ACHN (cell line): ENCODE measurements around the gene LRRC31.

ENCODE experiments used
- DNase-seq: peaks from one replicate; pipeline ENCODE4 v3.0.0-alpha.2; 2015
- in situ Hi-C: cut with HindIII; loops from 2 replicates; pipeline ENCODE4 v1.10.0; 2017; ENCODE audit warnings: low sequenced_read_pairs, low pct_ligation_motif_present, low pct_unique_long_range_greater_than_20kb

LRRC31 gene

DNA sequence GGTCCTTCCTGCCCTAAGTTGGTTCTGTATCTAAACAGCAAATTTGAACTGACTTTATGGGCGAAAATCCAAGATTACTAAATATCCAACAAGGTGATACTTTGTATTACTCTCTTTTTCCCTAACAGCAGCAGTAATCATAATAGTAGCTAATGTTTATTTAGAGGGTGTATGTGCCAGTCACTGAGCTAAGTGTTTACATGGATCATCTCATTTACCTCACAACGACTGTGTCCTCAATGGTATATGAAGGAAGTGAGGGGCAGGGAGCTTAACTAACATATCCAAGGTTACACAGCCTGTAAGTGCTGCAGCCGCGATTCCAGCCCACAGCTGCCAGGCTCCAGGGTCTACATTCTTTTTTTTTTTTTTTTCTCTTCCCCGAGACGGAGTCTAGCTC is 46.8 kb downstream of the LRRC31 start:
- in situ Hi-C loops = no loop called here
- DNase-seq = no peak

DNA sequence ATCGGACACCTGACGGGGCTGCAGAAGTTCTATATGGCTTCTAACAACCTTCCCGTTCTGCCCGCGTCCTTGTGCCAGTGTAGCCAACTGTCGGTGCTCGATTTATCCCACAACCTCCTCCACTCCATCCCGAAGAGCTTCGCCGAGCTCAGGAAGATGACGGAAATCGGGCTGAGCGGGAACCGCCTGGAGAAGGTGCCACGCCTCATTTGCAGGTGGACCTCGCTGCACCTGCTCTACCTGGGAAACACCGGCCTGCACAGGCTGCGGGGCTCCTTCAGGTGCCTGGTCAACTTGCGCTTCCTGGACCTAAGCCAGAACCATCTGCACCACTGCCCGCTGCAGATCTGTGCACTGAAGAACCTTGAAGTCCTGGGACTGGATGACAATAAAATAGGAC is 47.2 kb downstream of the LRRC31 start:
- in situ Hi-C loops = no loop called here

DNA sequence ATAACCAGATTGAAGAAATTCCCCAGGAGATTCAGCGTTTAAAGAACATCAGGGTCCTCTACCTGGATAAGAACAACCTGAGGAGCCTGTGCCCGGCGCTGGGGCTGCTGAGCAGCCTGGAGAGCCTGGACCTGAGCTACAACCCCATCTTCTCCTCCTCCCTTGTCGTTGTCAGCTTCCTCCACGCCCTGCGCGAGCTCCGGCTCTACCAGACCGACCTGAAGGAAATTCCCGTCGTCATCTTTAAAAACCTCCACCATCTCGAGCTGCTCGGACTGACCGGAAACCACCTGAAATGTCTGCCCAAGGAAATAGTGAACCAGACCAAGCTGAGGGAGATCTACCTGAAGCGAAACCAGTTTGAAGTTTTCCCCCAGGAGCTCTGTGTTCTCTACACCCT is 47.6 kb downstream of the LRRC31 start:
- no peak for DNase-seq
- in situ Hi-C loops = no loop called here

More for the DNA sequence above, 47.2 kb downstream of the LRRC31 start:
- no peak for DNase-seq

DNA sequence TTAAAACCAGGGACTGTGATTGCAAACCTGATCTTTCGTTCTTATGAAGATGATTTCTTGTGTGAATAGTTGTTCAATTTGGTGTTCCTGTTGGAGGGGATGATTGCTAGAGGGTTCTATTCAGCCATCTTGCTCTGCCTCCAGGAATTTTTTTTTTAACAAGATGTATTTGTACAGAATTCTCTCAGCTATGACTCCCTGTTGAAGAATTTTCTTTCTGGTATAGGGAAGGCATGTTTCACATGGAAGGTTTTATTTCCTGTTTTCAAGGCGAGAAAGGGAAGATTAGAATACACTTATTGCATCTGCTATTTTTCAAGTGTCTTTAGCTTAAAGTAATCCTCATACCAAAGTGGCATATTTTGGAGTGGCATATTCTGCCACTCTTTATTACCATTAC is 51.4 kb downstream of the LRRC31 start:
- DNase-seq = peak; percentile 8
- in situ Hi-C loops = no loop called here

DNA sequence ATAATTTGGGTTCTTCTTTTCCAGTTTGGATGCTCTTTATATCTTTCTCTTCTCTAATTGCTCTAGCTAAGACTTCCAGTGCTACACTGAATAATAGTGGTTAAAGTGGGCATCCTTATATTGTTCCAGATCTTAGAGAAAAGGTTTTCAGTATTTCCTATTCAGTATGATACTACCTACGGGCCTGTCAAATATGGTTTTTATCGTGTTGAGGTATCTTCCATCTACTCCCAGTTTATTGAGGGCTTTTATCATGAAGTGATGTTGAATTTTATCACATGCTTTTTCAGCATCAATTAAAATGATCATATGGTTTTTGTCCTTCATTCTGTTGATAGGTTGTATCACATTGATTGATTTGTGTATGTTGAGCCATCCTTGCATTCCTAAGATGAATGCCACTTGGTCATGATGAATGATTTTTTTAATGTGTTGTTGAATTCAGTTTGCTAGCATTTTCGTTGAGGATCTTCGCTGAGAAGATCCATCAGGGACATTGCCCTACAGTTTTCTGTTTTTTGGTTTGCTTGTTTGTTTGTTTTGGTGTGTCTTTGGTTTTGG is 54.1 kb downstream of the LRRC31 start:
- in situ Hi-C loops = no loop called here

DNA sequence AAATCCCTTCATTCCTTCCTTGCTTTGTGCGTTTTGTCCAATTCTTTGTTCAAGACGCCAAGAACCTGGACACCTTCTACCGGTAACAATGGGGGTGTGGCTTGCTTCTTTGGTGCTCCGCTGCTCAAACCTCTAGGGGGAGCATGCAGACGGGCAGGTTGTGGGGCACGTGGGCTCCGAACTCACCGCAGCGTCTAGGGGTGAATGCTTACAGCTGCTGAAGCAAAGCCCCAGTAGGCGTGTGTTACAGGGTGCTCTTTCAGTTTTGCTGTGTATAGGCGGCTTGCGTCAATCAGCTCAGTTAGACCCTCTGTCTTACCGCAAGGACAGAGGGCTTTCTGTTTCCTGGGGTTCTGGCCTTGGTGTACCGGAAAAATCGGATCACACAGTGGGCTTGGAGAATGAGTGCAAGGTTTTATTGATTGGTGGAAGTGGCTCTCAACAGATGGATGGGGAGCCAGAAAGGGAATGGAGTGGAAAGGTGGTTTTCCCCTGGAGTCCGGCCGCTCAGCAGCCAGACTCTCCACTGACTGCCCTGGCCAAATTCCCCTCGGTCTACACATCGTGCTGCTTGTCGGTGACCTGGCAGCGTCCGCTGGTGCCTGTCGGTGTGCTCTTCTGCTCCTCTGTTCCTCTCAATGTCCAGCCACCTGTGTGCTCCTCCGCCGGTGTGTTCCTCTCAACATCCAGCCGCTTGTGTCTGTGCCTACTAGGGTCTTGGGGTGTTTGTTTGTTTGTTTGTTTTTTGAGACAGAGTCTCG is 55.8 kb downstream of the LRRC31 start:
- in situ Hi-C loops = no loop called here
- no peak for DNase-seq

More for the DNA sequence above, 54.1 kb downstream of the LRRC31 start:
- DNase-seq = no peak

DNA sequence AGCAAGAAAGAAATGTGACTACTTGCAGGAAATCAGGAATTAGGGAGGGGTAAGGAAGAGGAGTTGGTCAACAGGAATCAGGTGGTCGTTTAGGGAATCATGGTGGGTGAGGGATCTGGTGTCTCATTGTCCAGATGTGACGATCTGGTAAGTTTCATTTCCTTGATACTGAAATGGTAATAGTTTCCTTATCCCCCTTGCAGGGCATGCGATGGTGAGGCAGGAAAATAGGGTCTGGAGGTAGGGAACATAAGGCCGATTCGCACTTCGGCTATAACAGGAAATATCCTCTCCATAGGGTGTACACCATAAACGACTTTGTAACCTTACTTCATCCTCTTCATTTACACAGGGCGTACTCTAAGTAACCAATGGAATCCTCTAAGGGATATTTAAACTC is 56.5 kb downstream of the LRRC31 start:
- in situ Hi-C loops = no loop called here
- DNase-seq = no peak

DNA sequence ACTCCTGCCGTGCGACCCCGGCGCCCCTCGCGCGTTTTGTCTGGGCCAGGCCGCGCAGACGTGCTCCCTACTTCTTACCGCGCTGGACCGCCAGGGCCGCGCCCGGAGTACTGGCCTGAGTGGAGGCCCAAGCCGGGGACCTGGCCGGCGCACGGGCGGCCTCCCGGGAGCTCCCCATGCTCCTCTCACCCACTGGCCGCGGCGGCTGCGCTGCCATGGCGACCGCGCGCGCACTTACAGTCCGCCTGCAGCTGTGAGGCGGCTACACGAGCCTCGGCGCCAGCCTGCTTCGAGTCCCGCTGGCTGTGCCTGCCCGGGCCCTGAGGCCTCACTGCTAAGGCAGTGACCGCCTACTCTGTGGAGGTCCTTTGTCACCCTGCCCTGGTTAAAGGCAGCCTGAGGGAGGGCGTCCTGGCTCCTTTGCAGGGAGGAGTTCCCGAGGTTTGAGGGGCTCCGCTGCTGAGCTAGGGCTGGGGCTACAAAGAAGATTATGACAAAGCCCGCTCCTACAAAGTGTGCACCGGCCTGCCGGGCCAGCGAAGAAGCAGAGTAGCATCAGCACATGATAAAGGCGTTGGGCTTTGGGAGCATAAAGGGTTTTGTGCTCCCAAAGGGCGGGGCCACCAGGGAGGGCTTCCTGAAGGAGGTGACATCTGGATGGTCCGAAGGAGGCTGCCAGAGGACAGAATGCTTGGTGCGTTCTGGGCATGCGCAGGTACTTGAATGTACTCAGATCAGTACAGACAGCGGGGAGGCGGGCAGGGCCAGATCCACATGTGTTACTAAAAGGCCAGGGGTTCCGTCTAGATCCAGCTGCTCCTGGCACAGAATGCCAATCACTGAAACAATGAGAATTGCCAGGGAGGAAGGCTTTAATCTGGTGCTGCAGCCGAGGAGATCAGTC is 57.2 kb downstream of the LRRC31 start, which contains the start of the genes LRRC34 and LRRIQ4:
Gene LRRC34 (minus strand): TSS at position 573 of the 904 bp plus-strand sequence. CDS start 356 bp downstream, at position 217.
Gene LRRIQ4 (plus strand): TSS at position 539 of the 904 bp plus-strand sequence. CDS start 9,052 bp downstream, outside the sequence.
- in situ Hi-C loops = no loop called here
- DNase-seq = peak; percentile 17

DNA sequence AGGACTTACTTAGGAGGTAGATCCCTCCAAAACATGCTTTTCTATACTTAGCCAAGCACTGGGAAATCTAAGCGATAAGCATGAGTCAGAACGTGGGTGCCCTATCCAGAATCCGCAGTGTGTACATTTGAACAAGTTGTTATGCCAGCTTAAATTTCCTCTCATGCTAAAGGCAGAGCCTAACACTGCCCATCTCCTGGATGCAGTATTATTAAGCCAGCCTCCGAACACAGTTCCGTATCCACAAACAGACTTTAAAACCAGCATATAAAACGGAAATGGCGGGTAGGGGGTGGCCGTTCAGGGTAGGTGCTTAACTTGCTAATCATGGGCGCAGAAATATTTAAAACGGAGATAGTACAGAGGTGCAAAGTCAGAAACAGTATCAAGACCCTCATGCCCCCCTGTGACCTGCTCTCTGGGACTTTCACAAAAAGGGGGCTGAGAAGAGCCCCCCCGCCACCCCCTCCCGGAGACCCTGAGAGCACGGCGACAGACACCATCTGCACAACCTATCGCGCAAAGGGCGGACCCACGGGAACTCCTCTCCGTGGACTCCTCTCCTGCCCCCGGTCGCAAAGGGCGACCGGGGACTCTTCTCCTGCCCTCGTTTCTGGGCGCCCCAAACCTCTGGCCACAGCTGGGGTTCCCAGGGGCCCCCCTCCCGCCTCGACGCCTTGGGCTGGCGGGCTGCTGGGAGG is 58.0 kb downstream of the LRRC31 start:
- in situ Hi-C loops = no loop called here
- no peak for DNase-seq

DNA sequence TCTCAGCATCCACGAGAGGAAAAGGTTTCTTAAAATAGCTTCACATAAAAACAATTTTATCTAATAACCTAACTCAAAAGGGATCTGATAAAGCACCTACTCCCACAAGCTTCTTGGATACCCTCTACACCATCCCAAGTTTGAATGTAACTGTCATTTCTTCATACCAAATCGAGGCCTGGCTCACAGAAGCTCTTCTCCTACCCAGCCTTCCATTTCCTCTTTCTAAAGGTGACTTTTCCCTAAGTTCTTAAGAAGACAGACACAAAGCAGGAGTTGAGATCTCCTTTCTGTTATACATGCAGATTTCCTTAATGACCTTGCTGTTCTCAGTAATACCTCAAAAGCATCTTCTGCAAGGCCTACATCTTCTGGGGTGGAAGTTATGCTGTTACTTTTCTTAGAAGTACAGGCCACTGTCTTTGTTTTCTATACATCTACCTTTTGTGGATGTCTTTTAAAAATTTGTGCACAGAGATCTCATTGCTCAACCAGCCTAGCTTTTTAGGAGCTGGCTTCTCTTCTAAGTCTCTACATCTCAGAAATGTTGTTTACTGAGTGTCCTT is 60.4 kb downstream of the LRRC31 start:
- DNase-seq = no peak
- in situ Hi-C loops = no loop called here

DNA sequence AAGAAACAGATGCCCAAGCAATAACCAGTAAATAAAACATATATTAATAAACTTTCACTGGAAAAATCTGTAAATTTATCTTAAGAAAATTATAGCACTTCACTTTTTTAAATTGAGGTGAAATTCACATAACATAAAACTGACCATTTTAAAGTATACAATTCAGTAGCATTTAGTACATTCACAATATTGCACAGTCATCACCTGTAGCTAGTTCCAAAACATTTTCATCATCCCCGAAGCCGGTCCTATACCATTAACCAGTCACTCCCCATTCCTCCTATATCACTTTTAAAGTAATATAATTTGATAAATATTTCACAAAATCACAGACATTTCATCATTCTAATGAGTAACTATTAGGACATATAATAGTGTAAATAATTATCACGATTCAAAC is 65.1 kb downstream of the LRRC31 start:
- no peak for DNase-seq
- in situ Hi-C loops = no loop called here

DNA sequence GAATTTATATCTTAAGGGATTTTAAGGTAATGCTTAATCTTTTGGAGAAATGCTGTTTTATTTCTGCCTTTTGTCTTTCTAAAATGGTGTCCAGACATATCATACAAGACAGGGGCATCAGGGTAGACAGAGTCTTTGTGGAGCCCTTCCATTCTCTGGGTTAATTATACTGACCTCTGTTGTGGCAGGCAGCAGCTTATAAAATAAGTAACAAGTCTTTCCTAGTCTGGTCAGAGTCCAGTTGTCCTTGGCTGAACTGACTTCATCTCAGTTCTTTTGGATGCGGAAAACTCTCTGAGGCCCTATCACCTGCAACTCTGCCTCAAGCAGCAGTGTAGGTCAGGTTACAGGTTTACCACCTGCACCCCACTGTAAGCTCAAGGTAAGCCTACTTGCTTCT is 77.4 kb downstream of the LRRC31 start:
- in situ Hi-C loops = no loop called here
- no peak for DNase-seq

DNA sequence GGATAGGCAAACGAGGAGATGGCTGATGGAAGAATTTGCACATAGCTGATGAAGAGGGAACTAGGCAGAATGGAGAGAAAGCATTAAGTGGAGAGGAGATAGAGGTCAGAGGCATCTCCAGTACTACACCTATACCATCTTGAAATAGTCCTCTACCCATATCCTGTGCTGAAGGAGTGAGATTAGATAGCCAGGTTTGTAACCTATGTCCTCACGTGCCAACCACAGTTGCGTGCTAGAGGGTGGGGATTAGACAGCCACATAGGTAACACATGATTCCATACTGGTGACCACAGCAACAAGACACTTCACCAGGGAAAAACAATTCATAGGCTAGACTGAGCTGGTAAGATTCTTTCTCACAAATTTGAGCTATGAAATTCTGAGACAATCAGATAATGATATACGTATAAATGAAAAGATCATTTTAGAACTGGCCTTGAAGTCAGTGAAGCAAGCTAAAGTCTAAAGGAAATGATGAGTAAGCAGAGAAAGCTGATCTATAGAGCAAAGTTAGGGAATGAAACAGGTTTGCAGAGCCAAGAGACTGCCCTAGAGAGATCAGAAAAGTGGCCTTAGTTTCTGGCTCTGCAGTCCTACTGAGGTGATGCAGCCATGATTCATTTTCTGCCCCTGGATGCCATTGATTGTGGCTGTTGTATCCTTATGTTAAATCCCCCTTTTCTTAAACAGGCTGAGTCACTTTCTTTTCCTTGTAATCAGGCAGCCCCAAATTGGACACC is 78.9 kb downstream of the LRRC31 start:
- in situ Hi-C loops = no loop called here
- DNase-seq = no peak

DNA sequence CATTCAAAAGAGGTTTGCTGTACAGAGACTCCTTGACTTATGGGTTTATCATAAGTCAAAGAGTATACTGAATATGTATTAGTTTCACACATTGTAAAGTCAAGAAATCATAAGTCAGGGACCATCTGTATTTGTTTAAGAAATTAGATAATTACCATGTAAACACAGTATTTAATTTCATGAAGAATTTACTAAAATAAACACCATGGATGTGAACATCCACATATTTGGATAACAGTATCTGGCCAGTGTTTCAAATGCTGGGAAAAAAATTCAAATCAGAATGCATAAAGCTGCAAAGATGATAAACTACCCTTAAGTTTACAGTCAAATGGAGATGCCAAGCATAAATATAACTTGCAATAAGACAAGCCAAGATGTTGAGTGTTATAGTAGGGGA is 79.5 kb downstream of the LRRC31 start:
- DNase-seq = no peak
- in situ Hi-C loops = no loop called here
